ENCODE data around the gene IGSF21. TPM values are rescaled to one million over a fixed set of nuclear protein-coding genes. Genes with fewer than 3 reads are reported as not detected.

The IGSF21 gene
- total and polyA plus RNA-seq, 10 of the 15 experiments (the other 5 are each of a cell fraction or from before 2014, with no cell fraction given): 0.03 to 0.49 TPM; not detected in 8

- Histone ChIP-seq H3K27me3 (replicated peaks in 1 of 2; ENCODE audit: control insufficient read depth in 2 of 2, insufficient read depth in 2 of 2, low read length in 1 of 2) (no peaks in the 10 kb centered on the region), H3K4me2 (ENCODE audit: control insufficient read depth, insufficient read depth) (no peak overlapping the region), H4K20me1 (ENCODE audit: control insufficient read depth, insufficient read depth) (no peaks in the 10 kb centered on the region), H3K4me3 (no peak overlapping the region), H3K27ac (ENCODE audit: control insufficient read depth, insufficient read depth) (no peak overlapping the region), H2AFZ (ENCODE audit: control insufficient read depth, low read depth, low read length) (no peak overlapping the region), H3K36me3 (ENCODE audit: control insufficient read depth in 2 of 2, insufficient read depth in 2 of 2, low read length in 1 of 2) (no peaks in the 10 kb centered on the region), H3K4me1 (ENCODE audit: control insufficient read depth, insufficient read depth, low read length) (no peaks in the 10 kb centered on the region), H3K9ac (ENCODE audit: control insufficient read depth, insufficient read depth, low read length) (no peak overlapping the region), H3K9me3 (replicated peaks; ENCODE audit: control insufficient read depth, insufficient read depth, low read length) (no peaks in the 10 kb centered on the region), H3K79me2 (ENCODE audit: control insufficient read depth, insufficient read depth, low read length) (no peaks in the 10 kb centered on the region)
- in situ Hi-C loops (cut with MboI): no loop called here
- ChIA-PET CTCF (interaction anchor here (1.7 kb wide), 1 partner anchor 65 kb away, joined by 7 read pairs; no protein-coding TSS in a partner anchor), POLR2A (no interaction called here), SMC1A (ENCODE audit: uncharacterized antibody, unreplicated experiment) (no interaction called here), RAD21 (ENCODE audit: unreplicated experiment) (no interaction called here)
- intact Hi-C loops (cut with micrococcal nuclease; ENCODE audit: unreplicated experiment): no loop called here
- 2% methylated on average over 5 of the region's 5 CpGs for WGBS (ENCODE audit: insufficient coverage, insufficient replicate concordance, low lambda C conversion rate, missing lambda C conversion rate)
- TF ChIP-seq MYC (IDR thresholded peaks at IDR 0.05; ENCODE audit: insufficient read depth, insufficient read length, insufficient replicate concordance, low read length, severe bottlenecking) (no peak), RCOR1 (conservative IDR thresholded peaks at IDR 0.05; ENCODE audit: low read depth, low read length) (no peak), MEF2B (IDR thresholded peaks at IDR 0.05; ENCODE audit: partially characterized antibody, poor library complexity, severe bottlenecking) (no peak)
- BruUV-seq (replicated peaks): no TSS peak
- FAIRE-seq (no peak), ATAC-seq (no peak), DNase-seq (ENCODE audit: low read depth, low spot score) (no peak)
These were observed 130.6 kb downstream of the IGSF21 start for GRCh38 chr1:18238190-18238589.

GRCh38 chr1:18239671-18240070 is 132.1 kb downstream of the IGSF21 start:
- no peak for ATAC-seq
- no peak overlapping the region for H2AFZ ChIP-seq (ENCODE audit: control insufficient read depth, low read depth, low read length)
- no peak overlapping the region for H3K4me3 ChIP-seq
- in situ Hi-C loops (cut with MboI): no loop called here
- ChIA-PET RAD21 (ENCODE audit: unreplicated experiment) (no interaction called here), SMC1A (ENCODE audit: uncharacterized antibody, unreplicated experiment) (no interaction called here), CTCF (interaction anchor here (1.7 kb wide), 1 partner anchor 63 kb away, joined by 7 read pairs; no protein-coding TSS in a partner anchor), POLR2A (no interaction called here)
- H3K9me3 ChIP-seq (replicated peaks; ENCODE audit: control insufficient read depth, insufficient read depth, low read length): no peaks in the 10 kb centered on the region
- TF ChIP-seq IKZF1 (conservative IDR thresholded peaks at IDR 0.05): no peak
- no peak for TF ChIP-seq RELA (IDR thresholded peaks at IDR 0.05; ENCODE audit: borderline replicate concordance, partially characterized antibody)
- TF ChIP-seq MXI1 (IDR thresholded peaks at IDR 0.05; ENCODE audit: low read depth, low read length): no peak
- no peak for TF ChIP-seq NR2C2 (IDR thresholded peaks at IDR 0.05; ENCODE audit: borderline replicate concordance, control insufficient read depth, insufficient read length, low read depth)
- TF ChIP-seq NFYB (IDR thresholded peaks at IDR 0.05; ENCODE audit: insufficient read depth, low read depth, low read length): no peak
- TF ChIP-seq ZNF384 (IDR thresholded peaks at IDR 0.05; ENCODE audit: borderline replicate concordance, low read depth, low read length): no peak
- no peak for TF ChIP-seq BHLHE40 (IDR thresholded peaks at IDR 0.05; ENCODE audit: borderline replicate concordance in 1 of 2, low read depth in 2 of 2, low read length in 1 of 2)
- TF ChIP-seq ZBTB4 (CRISPR knock-in tag; IDR thresholded peaks at IDR 0.05): no peak
- H3K79me2 ChIP-seq (ENCODE audit: control insufficient read depth, insufficient read depth, low read length): no peaks in the 10 kb centered on the region
- 25% methylated on average over 4 of the region's 4 CpGs for WGBS (ENCODE audit: insufficient coverage, insufficient replicate concordance, low lambda C conversion rate, missing lambda C conversion rate)
- no peak overlapping the region for H3K4me2 ChIP-seq (ENCODE audit: control insufficient read depth, insufficient read depth)
- no peak overlapping the region for H3K27ac ChIP-seq (ENCODE audit: control insufficient read depth, insufficient read depth)
- no peaks in the 10 kb centered on the region for H3K36me3 ChIP-seq (ENCODE audit: control insufficient read depth in 2 of 2, insufficient read depth in 2 of 2, low read length in 1 of 2)
- no peaks in the 10 kb centered on the region for H3K4me1 ChIP-seq (ENCODE audit: control insufficient read depth, insufficient read depth, low read length)
- no peak overlapping the region for H3K9ac ChIP-seq (ENCODE audit: control insufficient read depth, insufficient read depth, low read length)
- no peaks in the 10 kb centered on the region for H3K27me3 ChIP-seq (replicated peaks in 1 of 2; ENCODE audit: control insufficient read depth in 2 of 2, insufficient read depth in 2 of 2, low read length in 1 of 2)
- no peak for DNase-seq (ENCODE audit: low read depth, low spot score)
- intact Hi-C loops (cut with micrococcal nuclease; ENCODE audit: unreplicated experiment): no loop called here
- FAIRE-seq: no peak
- BruUV-seq (replicated peaks): no TSS peak
- no peaks in the 10 kb centered on the region for H4K20me1 ChIP-seq (ENCODE audit: control insufficient read depth, insufficient read depth)

All from GM12878 (cell line).